GM19328 (cell line): ENCODE data around the gene CCDC148.

Source experiments
- ATAC-seq: cut with Tn5 transposase; IDR thresholded peaks from one replicate; pipeline ENCODE4 v1.9.1; 2021; ENCODE audit warnings: mild to moderate bottlenecking, moderate library complexity; ENCODE audit not compliant: unreplicated experiment

CCDC148 gene

DNA sequence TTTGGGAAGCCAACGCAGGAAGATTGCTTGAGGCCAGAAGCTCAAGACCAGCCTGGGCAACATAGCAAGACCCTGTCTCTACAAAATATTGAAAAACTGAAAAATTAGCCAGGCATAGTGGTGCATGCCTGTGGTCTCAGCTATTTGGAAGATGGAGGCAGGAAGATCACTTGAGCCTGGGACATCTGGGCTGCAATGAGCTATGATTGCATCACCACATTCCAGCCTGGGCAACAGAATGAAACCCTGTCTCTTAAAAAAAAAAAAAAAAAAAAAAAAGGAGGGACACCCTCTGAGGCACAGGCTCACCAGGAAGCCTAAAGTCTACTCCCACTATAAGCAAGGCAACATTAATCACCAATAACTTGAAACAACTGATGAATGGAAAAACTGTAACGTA, 151.1 kb downstream of the CCDC148 start:
- no peak for ATAC-seq

GRCh38 chr2:158300394-158300793, 156.2 kb downstream of the CCDC148 start:
- no peak for ATAC-seq

- ATAC-seq, result no peak
Observed at GRCh38 chr2:158297606-158298005, 158.9 kb downstream of the CCDC148 start.

DNA sequence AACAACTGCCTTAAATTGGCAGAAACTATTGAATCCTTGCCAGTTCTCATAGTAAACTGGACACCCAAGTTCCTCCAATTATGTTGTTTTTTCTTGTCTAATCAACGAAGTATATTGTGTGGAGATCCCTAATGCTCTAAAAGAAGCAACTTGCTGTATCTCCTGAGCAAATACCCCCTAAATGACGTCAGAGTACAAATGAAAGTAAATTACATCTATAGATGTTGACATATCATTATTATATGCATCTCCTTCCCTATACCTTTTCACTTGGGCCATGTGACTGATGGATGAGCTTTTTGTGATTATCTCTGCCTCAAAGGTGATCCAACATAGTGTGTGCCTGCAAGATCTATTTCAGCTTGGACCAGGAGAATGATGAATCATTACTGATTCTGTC, 159.4 kb downstream of the CCDC148 start:
- no peak for ATAC-seq

GRCh38 chr2:158293722-158294121, 162.8 kb downstream of the CCDC148 start:
- no peak for ATAC-seq

DNA sequence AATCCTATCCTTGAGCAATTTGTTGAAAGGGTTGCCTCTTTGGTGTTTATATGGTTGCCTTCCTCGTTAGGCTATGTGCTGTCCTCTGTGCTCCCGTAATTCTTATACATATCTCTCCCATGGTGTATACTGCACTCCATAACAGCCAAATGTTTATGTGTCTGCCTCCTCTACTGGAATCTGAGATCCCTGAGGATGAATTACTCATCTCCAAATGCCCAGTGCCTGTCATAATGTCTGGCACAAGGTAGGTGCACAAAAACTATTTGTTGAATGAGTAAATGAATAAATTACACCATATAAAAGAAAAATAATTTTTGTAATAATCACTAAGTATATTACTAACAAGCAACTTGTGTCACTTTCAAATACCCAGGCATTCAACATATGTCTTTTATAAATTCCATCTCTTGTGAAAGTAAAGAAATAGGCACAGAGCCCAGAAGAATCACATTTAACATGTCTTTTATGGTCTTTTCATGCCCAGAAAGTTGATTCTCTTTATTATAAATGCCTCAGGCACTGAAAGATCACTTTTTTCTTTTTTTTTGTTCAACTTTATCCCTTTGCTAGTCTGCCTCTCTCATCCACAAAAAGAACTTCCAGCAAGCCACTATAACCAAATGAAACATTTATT, 164.9 kb downstream of the CCDC148 start:
- ATAC-seq, result no peak

DNA sequence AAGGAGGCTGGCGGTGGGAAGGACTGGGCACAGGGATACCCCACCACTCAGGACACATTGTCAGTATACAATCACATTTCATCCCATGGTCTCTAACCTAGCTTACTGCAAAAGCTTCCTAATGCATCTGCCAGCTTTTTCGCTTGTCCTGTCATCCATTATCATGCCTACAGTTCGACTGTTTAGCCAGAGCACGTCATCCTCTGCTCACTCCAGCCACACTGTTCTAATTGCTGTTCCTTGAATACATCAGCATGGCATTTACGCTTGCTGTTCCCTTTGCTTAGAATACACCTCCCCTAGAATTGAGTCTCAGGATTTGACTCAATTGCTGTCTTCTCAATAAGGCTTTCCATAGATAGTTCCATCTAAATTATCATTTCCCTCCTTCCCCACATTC, 166.3 kb downstream of the CCDC148 start:
- no peak for ATAC-seq

- no peak for ATAC-seq
Observed at GRCh38 chr2:158276619-158277471, 179.7 kb downstream of the CCDC148 start.

DNA sequence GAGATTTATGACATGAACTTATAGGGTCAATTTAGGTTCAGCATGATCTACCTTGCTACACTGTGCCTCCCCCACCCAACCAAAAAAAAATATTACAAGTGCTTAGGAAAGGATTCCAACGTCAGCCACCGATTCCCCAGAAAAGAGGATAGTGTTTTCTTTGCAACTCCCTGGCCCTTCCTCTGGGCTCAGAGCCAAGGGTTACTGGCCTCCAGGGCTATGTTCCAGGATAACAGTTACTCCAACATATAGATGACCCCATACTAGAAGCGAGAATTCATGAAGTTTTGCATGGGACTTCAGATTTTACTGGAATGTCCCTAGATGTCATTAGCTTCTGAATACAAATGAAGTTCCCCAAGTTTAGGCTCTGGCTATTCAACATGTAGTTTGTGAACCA, 182.8 kb downstream of the CCDC148 start:
- ATAC-seq, result no peak

DNA sequence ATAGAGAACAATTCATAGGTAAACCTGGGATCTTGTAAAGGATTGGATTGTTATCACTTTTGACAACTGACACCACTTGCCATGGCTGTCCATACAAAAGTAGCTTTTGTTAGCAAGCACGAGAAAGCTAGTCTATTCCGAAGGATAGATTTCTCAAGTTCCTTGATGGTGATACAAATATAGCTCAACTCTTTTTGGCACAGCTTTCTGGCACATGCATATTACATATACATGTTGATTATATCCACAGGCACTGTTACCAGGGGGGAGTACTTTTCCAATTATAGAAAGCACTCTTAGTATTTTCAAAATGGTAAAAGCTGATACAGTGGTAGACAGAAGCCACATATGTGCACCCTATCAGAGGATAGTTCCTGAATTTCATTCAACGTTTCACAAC, 186.0 kb downstream of the CCDC148 start:
- no peak for ATAC-seq

- ATAC-seq, result no peak
Observed at GRCh38 chr2:158269143-158269542, 187.4 kb downstream of the CCDC148 start.

DNA sequence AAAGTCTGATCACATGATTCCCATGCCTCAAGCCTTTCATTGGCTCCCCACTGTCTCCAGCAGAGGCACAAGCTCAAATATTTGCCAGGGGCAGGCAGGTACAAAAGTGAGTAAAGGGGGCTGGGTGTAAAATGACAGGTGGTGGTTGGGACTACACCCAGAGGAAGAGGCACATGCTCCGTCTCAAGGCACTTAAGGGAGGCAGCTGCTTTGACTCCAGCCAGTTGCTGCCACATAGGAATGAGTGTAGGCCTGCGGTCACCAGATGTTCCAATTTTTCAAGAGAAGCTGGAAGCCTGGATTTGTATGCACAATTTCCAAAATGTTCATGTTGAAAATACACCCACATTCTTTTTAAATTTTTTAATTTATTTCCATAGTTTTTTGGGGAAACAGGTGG, 190.4 kb downstream of the CCDC148 start:
- ATAC-seq, result no peak

- ATAC-seq, result no peak
Observed at GRCh38 chr2:158255257-158255656, 201.3 kb downstream of the CCDC148 start.

GRCh38 chr2:158253170-158253569, 203.4 kb downstream of the CCDC148 start:
- ATAC-seq, result no peak

DNA sequence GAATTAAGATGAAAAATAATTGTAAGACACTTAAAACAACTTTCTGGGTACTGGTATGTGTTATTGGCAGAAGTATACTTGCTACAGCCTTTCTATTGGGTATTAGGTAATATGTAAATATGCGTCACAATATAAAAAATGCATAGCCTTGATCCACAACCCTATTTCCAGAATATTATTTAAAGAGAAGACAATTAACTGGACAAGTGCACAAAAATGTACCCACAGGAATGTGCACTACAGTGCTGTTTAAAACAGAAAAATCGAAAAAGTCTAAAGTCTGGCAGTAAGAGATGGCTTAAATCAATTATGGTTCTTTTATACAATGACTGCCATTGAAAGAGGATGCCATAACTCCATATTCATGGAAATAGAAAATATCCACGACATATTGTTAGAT, 205.2 kb downstream of the CCDC148 start:
- no peak for ATAC-seq

GRCh38 chr2:158243392-158243791, 213.2 kb downstream of the CCDC148 start:
- ATAC-seq, result no peak

- ATAC-seq, result no peak
Observed at GRCh38 chr2:158242280-158242679, 214.3 kb downstream of the CCDC148 start.

- no peak for ATAC-seq
Observed at GRCh38 chr2:158240975-158241374, 215.6 kb downstream of the CCDC148 start.

DNA sequence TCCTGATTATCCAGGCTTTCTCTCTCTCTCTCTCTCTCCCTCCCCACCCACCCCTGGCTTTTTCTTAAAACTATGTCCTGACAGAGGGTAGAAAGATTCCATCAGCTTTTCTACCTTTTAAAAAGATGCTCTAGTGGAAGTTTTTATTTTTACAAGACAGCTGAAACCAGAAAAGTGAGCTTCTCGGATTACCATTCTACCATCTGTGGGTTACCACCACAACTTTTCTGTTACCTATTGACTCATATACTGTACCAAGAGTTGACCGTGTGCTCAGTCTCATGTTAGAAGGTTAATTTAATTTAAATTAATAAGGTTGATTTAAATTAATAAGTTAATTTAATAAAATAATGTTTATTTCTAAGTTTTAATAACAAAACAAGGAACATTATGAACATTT, 217.3 kb downstream of the CCDC148 start:
- ATAC-seq, result no peak

DNA sequence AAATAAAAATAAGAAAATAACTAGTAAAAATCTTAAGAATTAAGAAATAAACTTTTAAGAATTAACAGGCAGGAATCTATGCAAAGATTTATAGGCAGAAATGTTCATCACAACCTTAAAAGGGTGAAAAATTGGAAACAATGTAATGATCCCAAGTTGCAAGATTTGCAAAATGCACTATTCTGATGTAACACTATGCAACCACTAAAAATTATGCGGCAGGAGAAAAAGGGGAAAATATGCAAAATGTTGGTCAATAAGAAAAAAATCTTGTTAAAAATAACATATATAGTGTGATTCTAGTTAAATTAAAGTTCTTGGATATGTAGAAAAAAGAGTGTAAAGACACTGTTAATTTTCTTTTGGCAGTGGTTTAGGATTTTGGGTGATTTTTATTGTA, 222.1 kb downstream of the CCDC148 start:
- ATAC-seq, result no peak

DNA sequence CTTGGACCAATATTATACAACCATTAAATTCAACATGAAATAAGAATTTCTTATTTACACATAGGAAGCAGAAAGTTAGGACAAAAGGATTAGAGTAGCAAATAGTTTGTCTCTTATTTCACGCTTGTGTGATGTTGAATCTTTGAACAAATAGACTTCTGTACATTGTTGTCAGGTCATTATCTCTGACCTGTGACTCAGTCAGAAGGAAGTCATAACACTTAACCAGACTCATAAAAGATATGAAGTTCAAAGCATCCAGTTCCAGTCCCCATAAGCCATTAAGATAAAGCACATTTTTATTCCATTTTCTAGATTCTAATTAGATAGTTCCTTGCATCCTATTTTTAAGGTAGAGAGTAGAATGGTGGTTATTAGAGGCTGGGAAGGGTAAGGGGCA, 224.1 kb downstream of the CCDC148 start:
- ATAC-seq, result no peak

GRCh38 chr2:158228943-158229508, 227.5 kb downstream of the CCDC148 start:
- ATAC-seq, result no peak
